ENCODE data around the gene EGLN2.
"Not testable (repeated sequence)": the region's sequence is repeated elsewhere in the genome, so short reads cannot be mapped to it uniquely, and the experiment has no call there.

EGLN2 gene

GRCh38 chr19:40819479-40820234 lies 20.7 kb downstream of the EGLN2 start:
- H3K4me3 ChIP-seq (ENCODE audit: control insufficient read depth, low read depth, low read length): not testable (repeated sequence)
- TF ChIP-seq CTCF (conservative IDR thresholded peaks at IDR 0.05; ENCODE audit: control insufficient read depth, insufficient read depth, low read depth, low read length): peak; percentile 71
- peak; percentile 53 for DNase-seq (ENCODE audit: low read depth)

GRCh38 chr19:40822161-40822560 lies 23.2 kb downstream of the EGLN2 start:
- no peak for TF ChIP-seq CTCF (conservative IDR thresholded peaks at IDR 0.05; ENCODE audit: control insufficient read depth, insufficient read depth, low read depth, low read length)
- no peak overlapping the region for H3K4me3 ChIP-seq (ENCODE audit: control insufficient read depth, low read depth, low read length)
- no peak for DNase-seq (ENCODE audit: low read depth)

GRCh38 chr19:40822704-40823553 lies 23.9 kb downstream of the EGLN2 start:
- DNase-seq (ENCODE audit: low read depth); H3K4me3 ChIP-seq (ENCODE audit: control insufficient read depth, low read depth, low read length): not testable (repeated sequence)

- not testable (repeated sequence) for DNase-seq (ENCODE audit: low read depth); H3K4me3 ChIP-seq (ENCODE audit: control insufficient read depth, low read depth, low read length)
These were observed 25.9 kb downstream of the EGLN2 start for GRCh38 chr19:40824916-40825315.

- not testable (repeated sequence) for H3K4me3 ChIP-seq (ENCODE audit: control insufficient read depth, low read depth, low read length); DNase-seq (ENCODE audit: low read depth)
These were observed 26.6 kb downstream of the EGLN2 start for GRCh38 chr19:40825460-40826095.

GRCh38 chr19:40826312-40826698 lies 27.3 kb downstream of the EGLN2 start:
- not testable (repeated sequence) for DNase-seq (ENCODE audit: low read depth); H3K4me3 ChIP-seq (ENCODE audit: control insufficient read depth, low read depth, low read length)

GRCh38 chr19:40826699-40827385 lies 27.9 kb downstream of the EGLN2 start:
- H3K4me3 ChIP-seq (ENCODE audit: control insufficient read depth, low read depth, low read length); DNase-seq (ENCODE audit: low read depth): not testable (repeated sequence)

GRCh38 chr19:40827386-40828247 lies 28.6 kb downstream of the EGLN2 start:
- TF ChIP-seq CTCF (conservative IDR thresholded peaks at IDR 0.05; ENCODE audit: control insufficient read depth, insufficient read depth, low read depth, low read length): no peak
- no peak for DNase-seq (ENCODE audit: low read depth)
- H3K4me3 ChIP-seq (ENCODE audit: control insufficient read depth, low read depth, low read length): no peak overlapping the region

Measured in fibroblast of mammary gland (primary cell).